B cell (primary cell): ENCODE measurements around the gene NGDN. TPM values are rescaled to one million over a fixed set of nuclear protein-coding genes. Genes with fewer than 3 reads are reported as not detected.

Experiments used
- ATAC-seq: fragments of 200-7000 bp; cut with Tn5 transposase; one replicate; pipeline ENCODE4 v1.10.0; 2021; ENCODE audit warnings: low read depth, mild to moderate bottlenecking, moderate number of reproducible peaks, moderate library complexity
- CTCF ChIA-PET: fragments of 350-600 bp; sonication (Branson Sonifier 250); formaldehyde crosslinking; loops from one replicate; lab custom pipeline; 2021; ENCODE audit warnings: antibody characterized with exemption, inconsistent platforms; lab: Charles Lee
- POLR2A ChIA-PET: fragments of 350-600 bp; sonication (Branson Sonifier 250); formaldehyde crosslinking; loops from one replicate; lab custom pipeline; 2021; ENCODE audit warnings: antibody characterized with exemption; lab: Charles Lee
- DNase-seq: peaks from one replicate; pipeline ENCODE4 v3.0.0; 2013
- H2AFZ ChIP-seq: 2 replicates; pipeline ENCODE4 v1.6.1; 2012; ENCODE audit warnings: mild to moderate bottlenecking, low read depth, low read length; ENCODE audit not compliant: insufficient read depth, poor library complexity, severe bottlenecking
- H3K27ac ChIP-seq, 2 donors: 1 replicate in 1 of 2; 2 replicates in 1 of 2; pipeline ENCODE4 v1.5.1; 2012 to 2013; ENCODE audit warnings: low read length in 2 of 2, mild to moderate bottlenecking in 2 of 2, moderate library complexity in 1 of 2
- H3K27me3 ChIP-seq, 4 experiments: fragments of 200-600 bp in 1 of 4; sonication (generic) in 1 of 4; replicated peaks in 1 of 4; 1 replicate in 2 of 4; 2 replicates in 2 of 4; pipeline versions ENCODE4 v1.6.1 to v1.7.0; 2013 to 2016; ENCODE audit warnings: low read length in 3 of 4, mild to moderate bottlenecking in 2 of 4, mixed read lengths in 1 of 4, moderate library complexity in 1 of 4; ENCODE audit not compliant: insufficient read depth in 4 of 4, control insufficient read depth in 3 of 4; ENCODE audit errors: control extremely low read depth in 1 of 4
- H3K36me3 ChIP-seq, 2 experiments: replicated peaks in 1 of 2; 1 replicate in 1 of 2; 2 replicates in 1 of 2; pipeline versions ENCODE4 v1.6.1 to v1.7.1; 2013; ENCODE audit warnings: low read length in 1 of 2; ENCODE audit not compliant: insufficient read depth in 2 of 2, control insufficient read depth in 1 of 2; ENCODE audit errors: control extremely low read depth in 1 of 2, extremely low read depth in 1 of 2
- H3K4me1 ChIP-seq, 2 donors: fragments of 200-600 bp in 1 of 2; sonication (generic) in 1 of 2; 1 replicate in 1 of 2; 2 replicates in 1 of 2; pipeline versions ENCODE4 v1.5.1 to v1.6.1; 2013 to 2017; ENCODE audit warnings: low read length in 2 of 2; ENCODE audit not compliant: control insufficient read depth in 2 of 2, insufficient read depth in 2 of 2
- H3K4me2 ChIP-seq: replicated peaks from 2 replicates; pipeline ENCODE3; 2012; ENCODE audit warnings: mild to moderate bottlenecking, low read depth, low read length; ENCODE audit not compliant: poor library complexity, severe bottlenecking
- H3K4me3 ChIP-seq, 5 experiments: fragments of 200-600 bp in 1 of 5; sonication (generic) in 1 of 5; 1 replicate in 3 of 5; 2 replicates in 2 of 5; pipeline versions ENCODE4 v1.5.1 to v1.7.0; 2011 to 2016; ENCODE audit warnings: low read length in 4 of 5, mild to moderate bottlenecking in 4 of 5, low read depth in 2 of 5, control low read depth in 1 of 5, moderate library complexity in 1 of 5; ENCODE audit not compliant: insufficient read depth in 1 of 5; ENCODE audit errors: control extremely low read depth in 1 of 5, extremely low read depth in 1 of 5
- H3K79me2 ChIP-seq: fragments of 200-600 bp; sonication (generic); one replicate; pipeline ENCODE4 v1.6.0; 2016; ENCODE audit warnings: low read length; ENCODE audit not compliant: control insufficient read depth, insufficient read depth
- H3K9ac ChIP-seq: fragments of 200-600 bp; sonication (generic); 2 replicates; pipeline ENCODE4 v1.6.1; 2017; ENCODE audit warnings: mild to moderate bottlenecking, low read length, moderate library complexity
- H3K9me3 ChIP-seq, 3 donors: one replicate each; pipeline versions ENCODE4 v1.6.1 to v1.7.1; 2013; ENCODE audit warnings: low read length in 2 of 3; ENCODE audit not compliant: control insufficient read depth in 2 of 3, insufficient read depth in 1 of 3; ENCODE audit errors: control extremely low read depth in 1 of 3
- H4K20me1 ChIP-seq: 2 replicates; pipeline ENCODE4 v1.6.0; 2012; ENCODE audit warnings: mild to moderate bottlenecking, low read length; ENCODE audit not compliant: insufficient read depth, control insufficient read depth, poor library complexity, severe bottlenecking
- H3K27ac Mint-ChIP-seq: one replicate; pipeline ENCODE4 v1.8.0; 2021; ENCODE audit warnings: mixed read lengths
- H3K27me3 Mint-ChIP-seq: one replicate; pipeline ENCODE4 v1.8.0; 2021; ENCODE audit warnings: mixed read lengths
- H3K4me1 Mint-ChIP-seq: one replicate; pipeline ENCODE4 v1.8.0; 2021; ENCODE audit warnings: mixed read lengths
- H3K4me3 Mint-ChIP-seq: one replicate; pipeline ENCODE4 v1.8.0; 2021; ENCODE audit warnings: mixed read lengths
- H3K9me3 Mint-ChIP-seq: one replicate; pipeline ENCODE4 v1.8.0; 2022; ENCODE audit warnings: mixed read lengths; ENCODE audit not compliant: insufficient read depth
- EZH2 ChIP-seq: IDR thresholded peaks from 2 replicates; pipeline ENCODE4 v1.6.1; 2012; ENCODE audit warnings: borderline replicate concordance, low read depth, mild to moderate bottlenecking, moderate library complexity, low read length; ENCODE audit not compliant: insufficient read depth, poor library complexity, severe bottlenecking
- WGBS: methylation state at CpG from one replicate; pipeline ENCODE4 v1.1.5; 2013; ENCODE audit warnings: missing lambda C conversion rate; ENCODE audit not compliant: insufficient coverage; 5-methylcytosine and 5-hydroxymethylcytosine counted together
- intact Hi-C: fragments of 100-400 bp; cut with micrococcal nuclease; formaldehyde crosslinking; loops from one replicate; pipeline ENCODE4 v1.10.0; 2022
- polyA plus RNA-seq: library from polyadenylated mRNA; depleted of rRNA; stranded (reverse); fragments of >200 nt; gene quantifications from 2 replicates; pipeline ENCODE4 v1.2.3, GENCODE V29; 2012
- total RNA-seq, 2 donors: library from RNA; stranded (reverse); fragments of 120-200 nt in 1 of 2; gene quantifications; 1 replicate in 1 of 2; 2 replicates in 1 of 2; pipeline versions ENCODE4 v1.2.3 to v1.2.4, GENCODE V29; 2013 to 2022
- TF ChIP-seq, protein P1 (sequence below): fragments of 200-600 bp; IDR thresholded peaks from one replicate; pipeline ENCODE4 v1.8.0; 2022; ENCODE audit warnings: antibody characterized with exemption, mild to moderate bottlenecking

Gene NGDN
- total and polyA plus RNA-seq, 2 donors (not counting 1 experiment from before 2014, with no cell fraction given) = 66.7 to 81.8 TPM

DNA sequence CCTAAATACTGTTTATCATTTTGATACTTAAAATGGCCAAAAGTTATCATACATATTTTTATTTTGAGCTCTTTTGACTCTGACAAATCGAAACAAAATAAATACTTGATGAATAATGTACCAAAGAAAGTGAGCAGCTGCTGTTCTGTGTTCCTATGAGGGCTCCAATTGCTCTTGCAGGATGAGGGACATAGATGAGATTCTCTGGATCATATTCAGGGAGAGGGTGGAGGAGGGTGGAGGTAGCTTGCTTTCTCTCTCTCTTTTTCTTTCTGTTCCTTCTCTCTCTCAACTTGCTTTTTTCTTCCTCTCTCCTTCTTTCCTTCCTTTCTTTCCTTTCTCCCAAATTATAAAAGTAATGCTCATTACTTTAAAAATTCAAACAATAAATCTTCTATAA, 25.2 kb upstream of the NGDN start:
- H3K27me3 ChIP-seq = peaks cover 0 to 4% (median 1%) of the 10 kb centered on the region in 4 experiments
- no peaks in the 10 kb centered on the region for H3K36me3 ChIP-seq
- H3K4me1 ChIP-seq = no peaks in the 10 kb centered on the region
- no peak overlapping the region for H3K4me3 ChIP-seq
- H3K27me3 Mint-ChIP-seq = peaks cover 33% of the 10 kb centered on the region
- no peak overlapping the region for H3K4me3 Mint-ChIP-seq
- TF ChIP-seq, protein P1, sequence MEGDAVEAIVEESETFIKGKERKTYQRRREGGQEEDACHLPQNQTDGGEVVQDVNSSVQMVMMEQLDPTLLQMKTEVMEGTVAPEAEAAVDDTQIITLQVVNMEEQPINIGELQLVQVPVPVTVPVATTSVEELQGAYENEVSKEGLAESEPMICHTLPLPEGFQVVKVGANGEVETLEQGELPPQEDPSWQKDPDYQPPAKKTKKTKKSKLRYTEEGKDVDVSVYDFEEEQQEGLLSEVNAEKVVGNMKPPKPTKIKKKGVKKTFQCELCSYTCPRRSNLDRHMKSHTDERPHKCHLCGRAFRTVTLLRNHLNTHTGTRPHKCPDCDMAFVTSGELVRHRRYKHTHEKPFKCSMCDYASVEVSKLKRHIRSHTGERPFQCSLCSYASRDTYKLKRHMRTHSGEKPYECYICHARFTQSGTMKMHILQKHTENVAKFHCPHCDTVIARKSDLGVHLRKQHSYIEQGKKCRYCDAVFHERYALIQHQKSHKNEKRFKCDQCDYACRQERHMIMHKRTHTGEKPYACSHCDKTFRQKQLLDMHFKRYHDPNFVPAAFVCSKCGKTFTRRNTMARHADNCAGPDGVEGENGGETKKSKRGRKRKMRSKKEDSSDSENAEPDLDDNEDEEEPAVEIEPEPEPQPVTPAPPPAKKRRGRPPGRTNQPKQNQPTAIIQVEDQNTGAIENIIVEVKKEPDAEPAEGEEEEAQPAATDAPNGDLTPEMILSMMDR = no peak
- TF ChIP-seq EZH2 = no peak
- no peak overlapping the region for H3K4me2 ChIP-seq
- ChIA-PET CTCF (interaction anchor here (0.9 kb wide), 1 partner anchor 65 kb away, joined by 3 read pairs; no protein-coding TSS in a partner anchor), POLR2A (no interaction called here)
- no CpG with 5 or more reads among the region's 1 CpG for WGBS
- ATAC-seq = no peak
- DNase-seq = no peak
- H3K27ac ChIP-seq = no peak overlapping the region
- no peak overlapping the region for H3K9ac ChIP-seq
- H2AFZ ChIP-seq = no peak overlapping the region
- no peaks in the 10 kb centered on the region for H3K79me2 ChIP-seq
- no peaks in the 10 kb centered on the region for H3K4me1 Mint-ChIP-seq
- H3K9me3 ChIP-seq = no peaks in the 10 kb centered on the region
- intact Hi-C loops = no loop called here
- H4K20me1 ChIP-seq = no peaks in the 10 kb centered on the region
- no peaks in the 10 kb centered on the region for H3K9me3 Mint-ChIP-seq
- H3K27ac Mint-ChIP-seq = no peak overlapping the region

DNA sequence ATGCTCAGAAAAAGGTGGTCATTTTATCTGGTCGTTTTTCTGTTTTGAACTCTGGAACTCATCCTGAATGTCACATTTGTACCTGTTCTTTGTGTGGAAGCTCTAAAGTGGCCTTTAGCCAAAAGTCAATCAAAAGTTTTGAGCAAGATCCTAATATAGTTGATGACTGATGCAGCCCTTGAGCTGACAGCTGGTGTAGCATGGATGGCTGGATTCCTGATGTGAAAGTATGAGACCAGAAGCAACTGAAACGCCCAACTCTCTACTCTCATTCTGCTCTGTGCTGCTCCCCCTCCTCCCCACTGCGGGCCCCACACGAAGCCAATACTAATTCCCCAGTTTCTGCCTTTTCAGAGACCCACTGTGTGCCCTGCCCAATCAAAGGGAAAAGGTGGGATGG, 23.7 kb upstream of the NGDN start:
- intact Hi-C loops = no loop called here
- H3K36me3 ChIP-seq = no peaks in the 10 kb centered on the region
- no peaks in the 10 kb centered on the region for H3K9me3 ChIP-seq
- 57% methylated on average over 1 of the region's 4 CpGs for WGBS
- no peak overlapping the region for H3K27ac ChIP-seq
- TF ChIP-seq, protein P1 = no peak
- no peak for TF ChIP-seq EZH2
- H3K4me1 Mint-ChIP-seq = no peaks in the 10 kb centered on the region
- H3K9me3 Mint-ChIP-seq = no peaks in the 10 kb centered on the region
- peaks cover 0 to 13% (median 1%) of the 10 kb centered on the region in 4 experiments for H3K27me3 ChIP-seq
- no peak overlapping the region for H3K4me3 Mint-ChIP-seq
- ChIA-PET POLR2A (no interaction called here), CTCF (no interaction called here)
- no peak overlapping the region for H3K4me2 ChIP-seq
- no peaks in the 10 kb centered on the region for H4K20me1 ChIP-seq
- no peak overlapping the region for H3K27ac Mint-ChIP-seq
- H3K27me3 Mint-ChIP-seq = peaks cover 32% of the 10 kb centered on the region
- no peak overlapping the region for H3K9ac ChIP-seq
- no peak overlapping the region for H3K4me3 ChIP-seq
- H3K79me2 ChIP-seq = no peaks in the 10 kb centered on the region
- DNase-seq (no peak), ATAC-seq (no peak)
- H3K4me1 ChIP-seq = no peaks in the 10 kb centered on the region
- H2AFZ ChIP-seq = no peak overlapping the region
